ENCODE data around the gene CD82. TPM values are rescaled to one million over a fixed set of nuclear protein-coding genes. Genes with fewer than 3 reads are reported as not detected.

The CD82 gene
- total and polyA plus RNA-seq, 2 donors (not counting 1 experiment from before 2014, with no cell fraction given): 192 to 438 TPM

DNA sequence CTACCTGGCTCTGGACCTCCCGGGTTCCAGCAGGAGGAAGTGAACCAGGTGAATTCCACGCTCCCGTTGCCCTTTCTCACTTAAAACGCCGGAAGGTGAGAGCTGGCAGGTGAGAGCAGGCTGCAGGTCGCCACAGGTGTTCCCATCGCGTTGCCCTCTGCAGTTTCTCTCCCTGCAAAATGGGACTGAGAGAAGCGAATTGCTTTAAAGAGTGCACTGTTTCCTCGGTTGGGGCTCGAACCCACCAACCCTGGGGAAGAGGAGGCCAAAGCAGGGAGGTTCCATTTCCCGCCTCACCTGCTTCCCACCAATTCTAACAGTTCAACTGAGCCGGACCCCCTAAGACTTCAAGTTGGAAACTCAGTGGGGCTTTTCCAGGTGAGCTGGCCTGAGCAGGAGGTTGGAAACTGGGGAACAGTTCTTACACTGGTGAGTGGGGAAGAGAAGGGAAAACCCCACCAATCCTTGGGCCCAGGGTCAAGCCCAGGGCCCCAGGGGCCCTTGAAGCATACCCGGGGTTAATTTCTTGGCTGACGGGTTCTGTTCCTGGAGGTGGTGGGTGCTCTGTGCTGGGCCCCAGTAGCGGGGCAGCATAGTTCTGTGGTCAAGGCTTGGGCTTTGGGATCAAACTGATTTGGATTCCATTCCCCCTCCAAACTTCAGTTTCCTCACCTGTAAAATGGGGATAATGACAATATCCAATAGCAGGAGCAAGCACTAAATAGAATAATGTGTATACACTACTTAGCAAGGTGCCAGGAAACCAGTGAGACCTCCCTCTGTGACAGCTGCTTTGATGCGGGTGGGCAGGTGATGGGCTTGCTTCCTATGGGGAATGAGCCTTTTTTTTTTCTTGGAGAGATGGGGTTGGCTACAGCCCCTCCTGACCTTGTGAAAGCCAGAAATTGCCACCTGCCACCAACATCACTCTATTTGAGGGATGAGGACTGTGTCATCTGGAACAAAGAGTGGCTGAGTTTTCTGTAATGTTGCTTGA is 788 bp downstream of the CD82 start:
- peaks cover 75% of the 10 kb centered on the region for H3K4me1 Mint-ChIP-seq
- CTCF ChIA-PET: interaction anchor here (0.6 to 19.5 kb wide), 11 partner anchors 10 to 345 kb away, joined by 3 to 816 read pairs (median 7); no protein-coding TSS in a partner anchor
- Histone ChIP-seq H4K20me1 (ENCODE audit: control insufficient read depth, insufficient read depth, low read length, poor library complexity, severe bottlenecking) (peaks cover 54% of the 10 kb centered on the region), H3K4me1 (ENCODE audit: control insufficient read depth in 2 of 2, insufficient read depth in 2 of 2, low read length in 2 of 2) (peaks cover 58 to 77% of the 10 kb centered on the region in 2 donors), H3K9me3 (ENCODE audit: control extremely low read depth in 1 of 3, control insufficient read depth in 2 of 3, insufficient read depth in 1 of 3, low read length in 2 of 3) (no peaks in the 10 kb centered on the region), H3K27me3 (replicated peaks in 1 of 4; ENCODE audit: control extremely low read depth in 1 of 4, control insufficient read depth in 3 of 4, insufficient read depth in 4 of 4, low read length in 3 of 4) (no peaks in the 10 kb centered on the region), H2AFZ (ENCODE audit: insufficient read depth, low read depth, low read length, poor library complexity, severe bottlenecking) (peak overlapping the region; percentile 52), H3K27ac (ENCODE audit: low read length in 2 of 2) (peak overlapping the region; percentile 40 to 80), H3K36me3 (replicated peaks in 1 of 2; ENCODE audit: control extremely low read depth in 1 of 2, control insufficient read depth in 1 of 2, extremely low read depth in 1 of 2, insufficient read depth in 2 of 2, low read length in 1 of 2) (peaks cover 0 to 22% of the 10 kb centered on the region in 2 experiments), H3K4me3 (ENCODE audit: control extremely low read depth in 1 of 5, extremely low read depth in 1 of 5, insufficient read depth in 1 of 5, low read depth in 2 of 5, low read length in 4 of 5) (peak overlapping the region; percentile 58 to 99 (median 81)), H3K4me2 (replicated peaks; ENCODE audit: low read depth, low read length, poor library complexity, severe bottlenecking) (peak overlapping the region; percentile 88), H3K9ac (ENCODE audit: low read length) (peak overlapping the region; percentile 94), H3K79me2 (ENCODE audit: control insufficient read depth, insufficient read depth, low read length) (peaks cover 58% of the 10 kb centered on the region)
- 4% methylated on average over 10 of the region's 17 CpGs for WGBS (ENCODE audit: insufficient coverage)
- ATAC-seq (ENCODE audit: low read depth) (no peak), DNase-seq (no peak)
- intact Hi-C loops (cut with micrococcal nuclease): loop anchor here (1.0 to 10.0 kb wide), 8 partner anchors 9 to 1349 kb away; partner anchors contain the start of genes PEX16 and PRDM11
- peak overlapping the region; percentile 88 for H3K27ac Mint-ChIP-seq
- H3K27me3 Mint-ChIP-seq: no peaks in the 10 kb centered on the region
- peak overlapping the region; percentile 92 for H3K4me3 Mint-ChIP-seq
- POLR2A ChIA-PET: interaction anchor here (1.0 to 4.7 kb wide), 8 partner anchors 9 to 50 kb away, joined by 3 to 59 read pairs (median 16); no protein-coding TSS in a partner anchor
- H3K9me3 Mint-ChIP-seq (ENCODE audit: insufficient read depth): no peaks in the 10 kb centered on the region
- TF ChIP-seq CTCF (IDR thresholded peaks at IDR 0.05): no peak
- TF ChIP-seq EZH2 (IDR thresholded peaks at IDR 0.05; ENCODE audit: borderline replicate concordance, insufficient read depth, low read depth, low read length, poor library complexity, severe bottlenecking): no peak
